Activated CD4-positive, alpha-beta T cell treated with anti-CD3 and anti-CD28 coated beads, Interleukin-2, amount 50 U/mL, for 1 hour (primary cell): Measurements from ENCODE around the gene QRFP.
"Not testable (repeated sequence)": the region's sequence is repeated elsewhere in the genome, so short reads cannot be mapped to it uniquely, and the experiment has no call there.

Source experiments
- DNase-seq: peaks from one replicate; pipeline ENCODE4 v3.0.0-alpha.2; 2020

QRFP gene

GRCh38 chr9:130918826-130919558, 22.4 kb upstream of the QRFP start:
- no peak for DNase-seq

GRCh38 chr9:130918101-130918825, 21.7 kb upstream of the QRFP start:
- no peak for DNase-seq

GRCh38 chr9:130917168-130917960, 20.8 kb upstream of the QRFP start:
- no peak for DNase-seq

GRCh38 chr9:130915096-130915447, 18.5 kb upstream of the QRFP start:
- DNase-seq, result no peak

- DNase-seq, result no peak
Measured at GRCh38 chr9:130914417-130915095, 17.9 kb upstream of the QRFP start.

GRCh38 chr9:130913599-130914416, 17.2 kb upstream of the QRFP start:
- no peak for DNase-seq

GRCh38 chr9:130912932-130913598, 16.5 kb upstream of the QRFP start:
- DNase-seq, result no peak

- no peak for DNase-seq
Measured at GRCh38 chr9:130911254-130912049, 14.8 kb upstream of the QRFP start.

- DNase-seq, result not testable (repeated sequence)
Measured at GRCh38 chr9:130910670-130911069, 14.1 kb upstream of the QRFP start.

GRCh38 chr9:130910041-130910440, 13.4 kb upstream of the QRFP start:
- not testable (repeated sequence) for DNase-seq

- no peak for DNase-seq
Measured at GRCh38 chr9:130908878-130909355, 12.3 kb upstream of the QRFP start.

GRCh38 chr9:130908146-130908877, 11.7 kb upstream of the QRFP start:
- no peak for DNase-seq

- no peak for DNase-seq
Measured at GRCh38 chr9:130906735-130907416, 10.3 kb upstream of the QRFP start.

- DNase-seq, result no peak
Measured at GRCh38 chr9:130905902-130906734, 9.5 kb upstream of the QRFP start.

GRCh38 chr9:130905125-130905901, 8.7 kb upstream of the QRFP start:
- no peak for DNase-seq

- no peak for DNase-seq
Measured at GRCh38 chr9:130904070-130905044, 7.7 kb upstream of the QRFP start.
